CD4-positive, alpha-beta T cell treated with Interleukin-6 for 4 hours (primary cell): ENCODE measurements around the gene APOD.

Experiments
- DNase-seq: peaks from one replicate; pipeline ENCODE4 v3.0.0-alpha.2; 2020; ENCODE audit warnings: mixed read lengths

The APOD gene

DNA sequence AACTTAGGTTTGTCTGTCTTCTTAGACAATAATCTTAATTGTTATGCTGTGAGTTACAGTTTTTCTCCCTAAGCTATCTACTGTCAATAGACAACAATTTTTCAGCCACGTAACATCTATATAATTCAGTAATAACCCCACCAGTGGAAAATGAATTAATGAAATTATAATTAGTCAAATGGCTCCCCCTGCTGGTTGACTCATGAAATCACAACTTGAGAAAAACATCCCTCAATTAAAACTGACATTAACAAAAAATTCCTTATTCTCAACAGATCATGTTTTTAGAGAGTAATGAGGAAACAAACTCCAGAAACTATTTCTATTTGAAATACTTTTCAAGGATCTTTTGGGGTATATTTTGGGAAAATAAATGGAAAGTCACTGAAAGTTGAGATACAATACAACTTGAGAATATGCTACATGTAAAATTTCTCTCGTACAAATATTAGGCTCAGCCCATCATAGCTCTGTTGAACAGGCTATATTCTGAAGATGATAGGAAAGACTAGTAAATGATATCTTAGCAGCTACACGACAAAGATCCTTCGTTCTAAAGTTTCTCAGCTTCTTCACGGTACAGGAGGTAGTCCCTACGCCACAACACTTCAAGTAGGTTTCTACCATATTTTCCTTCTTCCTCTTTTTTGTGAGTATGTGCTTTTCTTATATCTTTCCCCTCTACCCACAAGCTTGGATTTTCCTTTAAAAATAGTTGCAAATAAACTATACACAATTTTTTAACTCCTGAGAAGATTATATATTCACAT lies 61.3 kb downstream of the APOD start:
- peak; percentile 55 for DNase-seq
